GM23338 (cell line): ENCODE data around the gene REXO2.

Source experiments
- CREB1 ChIP-seq: fragments of 250-450 bp; sonication (Bioruptor Pico); IDR thresholded peaks from 2 replicates; pipeline ENCODE4 v1.5.0; 2020; ENCODE audit warnings: low read depth, mild to moderate bottlenecking, moderate library complexity
- EZH2 ChIP-seq: fragments of 200-600 bp; sonication (generic); IDR thresholded peaks from one replicate; pipeline ENCODE4 v1.8.0; 2017; ENCODE audit warnings: antibody characterized with exemption, mild to moderate bottlenecking, low read depth; ENCODE audit not compliant: unreplicated experiment
- EZH2phosphoT487 ChIP-seq: fragments of 200-600 bp; sonication (generic); IDR thresholded peaks from one replicate; pipeline ENCODE4 v1.8.1; 2018; ENCODE audit warnings: antibody characterized with exemption; ENCODE audit not compliant: unreplicated experiment
- JUNB ChIP-seq: IDR thresholded peaks from one replicate; pipeline ENCODE4 v1.6.1; 2016; ENCODE audit warnings: antibody characterized with exemption; ENCODE audit not compliant: unreplicated experiment
- POLR2AphosphoS5 ChIP-seq: IDR thresholded peaks from 2 replicates; pipeline ENCODE4 v1.6.1; 2016; ENCODE audit warnings: antibody characterized with exemption, low read depth
- STAT1 ChIP-seq: IDR thresholded peaks from one replicate; pipeline ENCODE4 v1.6.1; 2016; ENCODE audit warnings: antibody characterized with exemption; ENCODE audit not compliant: unreplicated experiment
- ZNF114 ChIP-seq: fragments of 250-450 bp; sonication (Bioruptor Pico); IDR thresholded peaks from 2 replicates; pipeline ENCODE4 v1.5.0; 2020; ENCODE audit warnings: mild to moderate bottlenecking, moderate library complexity
- TF ChIP-seq, protein P1 (sequence below): IDR thresholded peaks from one replicate; pipeline ENCODE4 v1.6.1; 2018; ENCODE audit warnings: antibody characterized with exemption; ENCODE audit not compliant: unreplicated experiment
- TF ChIP-seq, protein P2 (sequence below), 2 experiments: fragments of 200-600 bp in 1 of 2; sonication (generic) in 1 of 2; conservative IDR thresholded peaks; 2 replicates each; pipeline versions ENCODE4 v1.5.1 to v1.6.1; 2016 to 2017; ENCODE audit warnings: antibody characterized with exemption in 2 of 2, low read depth in 2 of 2, mild to moderate bottlenecking in 2 of 2, moderate library complexity in 1 of 2
- TF ChIP-seq, protein P3 (sequence below): IDR thresholded peaks from 2 replicates; pipeline ENCODE4 v1.6.1; 2016; ENCODE audit warnings: antibody characterized with exemption
- TF ChIP-seq, protein P4 (sequence below): fragments of 250-450 bp; sonication (Bioruptor Pico); IDR thresholded peaks from 2 replicates; pipeline ENCODE4 v1.5.0; 2020; ENCODE audit warnings: mild to moderate bottlenecking, moderate library complexity

DNA sequence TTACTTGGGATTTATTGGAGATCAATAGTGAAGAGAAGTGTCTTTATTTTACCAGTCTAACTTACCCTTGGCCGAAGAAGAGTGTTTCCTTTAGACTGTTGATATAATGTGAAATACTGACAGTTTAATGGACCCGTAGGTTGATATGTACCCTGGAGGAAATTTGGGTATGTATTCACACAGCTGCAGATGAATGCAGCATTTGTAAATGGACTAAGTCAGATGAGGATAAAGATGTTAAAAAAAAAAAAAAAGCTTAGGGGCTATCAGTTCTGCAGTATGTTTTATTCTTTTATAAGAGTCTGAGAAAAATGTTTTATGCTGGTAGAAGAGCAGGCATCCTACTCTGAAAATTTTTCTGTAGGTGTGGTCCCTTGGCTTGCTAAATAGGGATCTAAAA, 2.7 kb downstream of the REXO2 start:
- TF ChIP-seq, protein P1, sequence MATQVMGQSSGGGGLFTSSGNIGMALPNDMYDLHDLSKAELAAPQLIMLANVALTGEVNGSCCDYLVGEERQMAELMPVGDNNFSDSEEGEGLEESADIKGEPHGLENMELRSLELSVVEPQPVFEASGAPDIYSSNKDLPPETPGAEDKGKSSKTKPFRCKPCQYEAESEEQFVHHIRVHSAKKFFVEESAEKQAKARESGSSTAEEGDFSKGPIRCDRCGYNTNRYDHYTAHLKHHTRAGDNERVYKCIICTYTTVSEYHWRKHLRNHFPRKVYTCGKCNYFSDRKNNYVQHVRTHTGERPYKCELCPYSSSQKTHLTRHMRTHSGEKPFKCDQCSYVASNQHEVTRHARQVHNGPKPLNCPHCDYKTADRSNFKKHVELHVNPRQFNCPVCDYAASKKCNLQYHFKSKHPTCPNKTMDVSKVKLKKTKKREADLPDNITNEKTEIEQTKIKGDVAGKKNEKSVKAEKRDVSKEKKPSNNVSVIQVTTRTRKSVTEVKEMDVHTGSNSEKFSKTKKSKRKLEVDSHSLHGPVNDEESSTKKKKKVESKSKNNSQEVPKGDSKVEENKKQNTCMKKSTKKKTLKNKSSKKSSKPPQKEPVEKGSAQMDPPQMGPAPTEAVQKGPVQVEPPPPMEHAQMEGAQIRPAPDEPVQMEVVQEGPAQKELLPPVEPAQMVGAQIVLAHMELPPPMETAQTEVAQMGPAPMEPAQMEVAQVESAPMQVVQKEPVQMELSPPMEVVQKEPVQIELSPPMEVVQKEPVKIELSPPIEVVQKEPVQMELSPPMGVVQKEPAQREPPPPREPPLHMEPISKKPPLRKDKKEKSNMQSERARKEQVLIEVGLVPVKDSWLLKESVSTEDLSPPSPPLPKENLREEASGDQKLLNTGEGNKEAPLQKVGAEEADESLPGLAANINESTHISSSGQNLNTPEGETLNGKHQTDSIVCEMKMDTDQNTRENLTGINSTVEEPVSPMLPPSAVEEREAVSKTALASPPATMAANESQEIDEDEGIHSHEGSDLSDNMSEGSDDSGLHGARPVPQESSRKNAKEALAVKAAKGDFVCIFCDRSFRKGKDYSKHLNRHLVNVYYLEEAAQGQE, result no peak
- TF ChIP-seq POLR2AphosphoS5, result no peak
- TF ChIP-seq, protein P2, sequence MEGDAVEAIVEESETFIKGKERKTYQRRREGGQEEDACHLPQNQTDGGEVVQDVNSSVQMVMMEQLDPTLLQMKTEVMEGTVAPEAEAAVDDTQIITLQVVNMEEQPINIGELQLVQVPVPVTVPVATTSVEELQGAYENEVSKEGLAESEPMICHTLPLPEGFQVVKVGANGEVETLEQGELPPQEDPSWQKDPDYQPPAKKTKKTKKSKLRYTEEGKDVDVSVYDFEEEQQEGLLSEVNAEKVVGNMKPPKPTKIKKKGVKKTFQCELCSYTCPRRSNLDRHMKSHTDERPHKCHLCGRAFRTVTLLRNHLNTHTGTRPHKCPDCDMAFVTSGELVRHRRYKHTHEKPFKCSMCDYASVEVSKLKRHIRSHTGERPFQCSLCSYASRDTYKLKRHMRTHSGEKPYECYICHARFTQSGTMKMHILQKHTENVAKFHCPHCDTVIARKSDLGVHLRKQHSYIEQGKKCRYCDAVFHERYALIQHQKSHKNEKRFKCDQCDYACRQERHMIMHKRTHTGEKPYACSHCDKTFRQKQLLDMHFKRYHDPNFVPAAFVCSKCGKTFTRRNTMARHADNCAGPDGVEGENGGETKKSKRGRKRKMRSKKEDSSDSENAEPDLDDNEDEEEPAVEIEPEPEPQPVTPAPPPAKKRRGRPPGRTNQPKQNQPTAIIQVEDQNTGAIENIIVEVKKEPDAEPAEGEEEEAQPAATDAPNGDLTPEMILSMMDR (conservative IDR thresholded peaks at IDR 0.05; ENCODE audit: low read depth in 2 of 2), result no peak
- TF ChIP-seq EZH2, result no peak
- TF ChIP-seq EZH2phosphoT487, result no peak
- no peak for TF ChIP-seq ZNF114
- no peak for TF ChIP-seq CREB1
- no peak for TF ChIP-seq JUNB
- TF ChIP-seq, protein P3, sequence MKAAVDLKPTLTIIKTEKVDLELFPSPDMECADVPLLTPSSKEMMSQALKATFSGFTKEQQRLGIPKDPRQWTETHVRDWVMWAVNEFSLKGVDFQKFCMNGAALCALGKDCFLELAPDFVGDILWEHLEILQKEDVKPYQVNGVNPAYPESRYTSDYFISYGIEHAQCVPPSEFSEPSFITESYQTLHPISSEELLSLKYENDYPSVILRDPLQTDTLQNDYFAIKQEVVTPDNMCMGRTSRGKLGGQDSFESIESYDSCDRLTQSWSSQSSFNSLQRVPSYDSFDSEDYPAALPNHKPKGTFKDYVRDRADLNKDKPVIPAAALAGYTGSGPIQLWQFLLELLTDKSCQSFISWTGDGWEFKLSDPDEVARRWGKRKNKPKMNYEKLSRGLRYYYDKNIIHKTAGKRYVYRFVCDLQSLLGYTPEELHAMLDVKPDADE, result no peak
- TF ChIP-seq STAT1, result no peak
- TF ChIP-seq, protein P4, sequence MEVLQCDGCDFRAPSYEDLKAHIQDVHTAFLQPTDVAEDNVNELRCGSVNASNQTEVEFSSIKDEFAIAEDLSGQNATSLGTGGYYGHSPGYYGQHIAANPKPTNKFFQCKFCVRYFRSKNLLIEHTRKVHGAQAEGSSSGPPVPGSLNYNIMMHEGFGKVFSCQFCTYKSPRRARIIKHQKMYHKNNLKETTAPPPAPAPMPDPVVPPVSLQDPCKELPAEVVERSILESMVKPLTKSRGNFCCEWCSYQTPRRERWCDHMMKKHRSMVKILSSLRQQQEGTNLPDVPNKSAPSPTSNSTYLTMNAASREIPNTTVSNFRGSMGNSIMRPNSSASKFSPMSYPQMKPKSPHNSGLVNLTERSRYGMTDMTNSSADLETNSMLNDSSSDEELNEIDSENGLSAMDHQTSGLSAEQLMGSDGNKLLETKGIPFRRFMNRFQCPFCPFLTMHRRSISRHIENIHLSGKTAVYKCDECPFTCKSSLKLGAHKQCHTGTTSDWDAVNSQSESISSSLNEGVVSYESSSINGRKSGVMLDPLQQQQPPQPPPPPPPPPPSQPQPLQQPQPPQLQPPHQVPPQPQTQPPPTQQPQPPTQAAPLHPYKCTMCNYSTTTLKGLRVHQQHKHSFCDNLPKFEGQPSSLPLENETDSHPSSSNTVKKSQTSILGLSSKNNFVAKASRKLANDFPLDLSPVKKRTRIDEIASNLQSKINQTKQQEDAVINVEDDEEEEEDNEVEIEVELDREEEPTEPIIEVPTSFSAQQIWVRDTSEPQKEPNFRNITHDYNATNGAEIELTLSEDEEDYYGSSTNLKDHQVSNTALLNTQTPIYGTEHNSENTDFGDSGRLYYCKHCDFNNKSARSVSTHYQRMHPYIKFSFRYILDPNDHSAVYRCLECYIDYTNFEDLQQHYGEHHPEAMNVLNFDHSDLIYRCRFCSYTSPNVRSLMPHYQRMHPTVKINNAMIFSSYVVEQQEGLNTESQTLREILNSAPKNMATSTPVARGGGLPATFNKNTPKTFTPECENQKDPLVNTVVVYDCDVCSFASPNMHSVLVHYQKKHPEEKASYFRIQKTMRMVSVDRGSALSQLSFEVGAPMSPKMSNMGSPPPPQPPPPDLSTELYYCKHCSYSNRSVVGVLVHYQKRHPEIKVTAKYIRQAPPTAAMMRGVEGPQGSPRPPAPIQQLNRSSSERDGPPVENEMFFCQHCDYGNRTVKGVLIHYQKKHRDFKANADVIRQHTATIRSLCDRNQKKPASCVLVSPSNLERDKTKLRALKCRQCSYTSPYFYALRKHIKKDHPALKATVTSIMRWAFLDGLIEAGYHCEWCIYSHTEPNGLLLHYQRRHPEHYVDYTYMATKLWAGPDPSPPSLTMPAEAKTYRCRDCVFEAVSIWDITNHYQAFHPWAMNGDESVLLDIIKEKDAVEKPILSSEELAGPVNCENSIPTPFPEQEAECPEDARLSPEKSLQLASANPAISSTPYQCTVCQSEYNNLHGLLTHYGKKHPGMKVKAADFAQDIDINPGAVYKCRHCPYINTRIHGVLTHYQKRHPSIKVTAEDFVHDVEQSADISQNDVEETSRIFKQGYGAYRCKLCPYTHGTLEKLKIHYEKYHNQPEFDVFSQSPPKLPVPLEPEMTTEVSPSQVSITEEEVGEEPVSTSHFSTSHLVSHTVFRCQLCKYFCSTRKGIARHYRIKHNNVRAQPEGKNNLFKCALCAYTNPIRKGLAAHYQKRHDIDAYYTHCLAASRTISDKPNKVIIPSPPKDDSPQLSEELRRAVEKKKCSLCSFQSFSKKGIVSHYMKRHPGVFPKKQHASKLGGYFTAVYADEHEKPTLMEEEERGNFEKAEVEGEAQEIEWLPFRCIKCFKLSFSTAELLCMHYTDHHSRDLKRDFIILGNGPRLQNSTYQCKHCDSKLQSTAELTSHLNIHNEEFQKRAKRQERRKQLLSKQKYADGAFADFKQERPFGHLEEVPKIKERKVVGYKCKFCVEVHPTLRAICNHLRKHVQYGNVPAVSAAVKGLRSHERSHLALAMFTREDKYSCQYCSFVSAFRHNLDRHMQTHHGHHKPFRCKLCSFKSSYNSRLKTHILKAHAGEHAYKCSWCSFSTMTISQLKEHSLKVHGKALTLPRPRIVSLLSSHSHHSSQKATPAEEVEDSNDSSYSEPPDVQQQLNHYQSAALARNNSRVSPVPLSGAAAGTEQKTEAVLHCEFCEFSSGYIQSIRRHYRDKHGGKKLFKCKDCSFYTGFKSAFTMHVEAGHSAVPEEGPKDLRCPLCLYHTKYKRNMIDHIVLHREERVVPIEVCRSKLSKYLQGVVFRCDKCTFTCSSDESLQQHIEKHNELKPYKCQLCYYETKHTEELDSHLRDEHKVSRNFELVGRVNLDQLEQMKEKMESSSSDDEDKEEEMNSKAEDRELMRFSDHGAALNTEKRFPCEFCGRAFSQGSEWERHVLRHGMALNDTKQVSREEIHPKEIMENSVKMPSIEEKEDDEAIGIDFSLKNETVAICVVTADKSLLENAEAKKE (CRISPR knock-in tag), result no peak
